ENCODE measurements around the gene ARIH2.

The ARIH2 gene

DNA sequence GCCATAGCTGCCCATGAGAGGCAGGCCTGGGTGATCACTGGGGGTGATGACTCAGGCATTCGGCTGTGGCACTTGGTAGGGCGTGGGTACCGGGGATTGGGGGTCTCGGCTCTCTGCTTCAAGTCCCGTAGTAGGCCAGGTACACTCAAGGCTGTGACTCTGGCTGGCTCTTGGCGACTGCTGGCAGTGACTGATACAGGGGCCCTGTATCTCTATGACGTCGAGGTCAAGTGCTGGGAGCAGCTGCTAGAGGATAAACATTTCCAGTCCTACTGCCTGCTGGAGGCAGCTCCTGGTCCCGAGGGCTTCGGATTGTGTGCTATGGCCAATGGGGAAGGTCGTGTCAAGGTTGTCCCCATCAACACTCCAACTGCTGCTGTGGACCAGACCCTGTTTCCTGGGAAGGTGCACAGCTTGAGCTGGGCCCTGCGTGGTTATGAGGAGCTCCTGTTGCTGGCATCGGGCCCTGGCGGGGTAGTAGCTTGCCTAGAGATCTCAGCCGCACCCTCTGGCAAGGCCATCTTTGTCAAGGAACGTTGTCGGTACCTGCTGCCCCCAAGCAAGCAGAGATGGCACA, 93.9 kb downstream of the ARIH2 start:
- no peak for DNase-seq (ENCODE audit: low read depth)
- no peak for TF ChIP-seq CTCF (conservative IDR thresholded peaks at IDR 0.05; ENCODE audit: low read length)
- H3K4me3 ChIP-seq (ENCODE audit: low read length), result no peak overlapping the region

GRCh38 chr3:49013113-49013737, 94.6 kb downstream of the ARIH2 start:
- no peak for DNase-seq (ENCODE audit: low read depth)
- no peak overlapping the region for H3K4me3 ChIP-seq (ENCODE audit: low read length)
- no peak for TF ChIP-seq CTCF (conservative IDR thresholded peaks at IDR 0.05; ENCODE audit: low read length)

GRCh38 chr3:49013738-49014660, 95.4 kb downstream of the ARIH2 start:
- TF ChIP-seq CTCF (conservative IDR thresholded peaks at IDR 0.05; ENCODE audit: low read length), result peak; percentile 62
- no peak for DNase-seq (ENCODE audit: low read depth)
- H3K4me3 ChIP-seq (ENCODE audit: low read length), result no peak overlapping the region

DNA sequence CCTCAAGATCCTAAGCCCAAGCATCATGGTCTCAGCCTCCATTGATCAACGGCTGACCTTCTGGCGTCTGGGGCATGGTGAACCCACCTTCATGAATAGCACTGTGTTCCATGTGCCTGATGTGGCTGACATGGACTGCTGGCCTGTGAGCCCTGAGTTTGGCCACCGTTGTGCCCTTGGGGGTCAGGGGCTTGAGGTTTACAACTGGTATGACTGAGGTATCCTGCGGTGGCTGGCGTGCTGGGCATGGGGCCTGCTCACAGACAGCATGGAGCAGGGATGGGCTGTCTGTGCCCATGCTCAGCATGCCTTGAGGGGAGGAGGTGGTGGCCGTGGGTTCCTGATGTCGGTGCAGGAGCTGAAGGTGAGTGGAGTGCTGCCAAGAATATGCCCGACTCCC, 96.4 kb downstream of the ARIH2 start:
- DNase-seq (ENCODE audit: low read depth), result no peak
- no peak overlapping the region for H3K4me3 ChIP-seq (ENCODE audit: low read length)
- no peak for TF ChIP-seq CTCF (conservative IDR thresholded peaks at IDR 0.05; ENCODE audit: low read length)

GRCh38 chr3:49015765-49016164, 97.1 kb downstream of the ARIH2 start:
- no peak for DNase-seq (ENCODE audit: low read depth)
- no peak overlapping the region for H3K4me3 ChIP-seq (ENCODE audit: low read length)
- TF ChIP-seq CTCF (conservative IDR thresholded peaks at IDR 0.05; ENCODE audit: low read length), result no peak

DNA sequence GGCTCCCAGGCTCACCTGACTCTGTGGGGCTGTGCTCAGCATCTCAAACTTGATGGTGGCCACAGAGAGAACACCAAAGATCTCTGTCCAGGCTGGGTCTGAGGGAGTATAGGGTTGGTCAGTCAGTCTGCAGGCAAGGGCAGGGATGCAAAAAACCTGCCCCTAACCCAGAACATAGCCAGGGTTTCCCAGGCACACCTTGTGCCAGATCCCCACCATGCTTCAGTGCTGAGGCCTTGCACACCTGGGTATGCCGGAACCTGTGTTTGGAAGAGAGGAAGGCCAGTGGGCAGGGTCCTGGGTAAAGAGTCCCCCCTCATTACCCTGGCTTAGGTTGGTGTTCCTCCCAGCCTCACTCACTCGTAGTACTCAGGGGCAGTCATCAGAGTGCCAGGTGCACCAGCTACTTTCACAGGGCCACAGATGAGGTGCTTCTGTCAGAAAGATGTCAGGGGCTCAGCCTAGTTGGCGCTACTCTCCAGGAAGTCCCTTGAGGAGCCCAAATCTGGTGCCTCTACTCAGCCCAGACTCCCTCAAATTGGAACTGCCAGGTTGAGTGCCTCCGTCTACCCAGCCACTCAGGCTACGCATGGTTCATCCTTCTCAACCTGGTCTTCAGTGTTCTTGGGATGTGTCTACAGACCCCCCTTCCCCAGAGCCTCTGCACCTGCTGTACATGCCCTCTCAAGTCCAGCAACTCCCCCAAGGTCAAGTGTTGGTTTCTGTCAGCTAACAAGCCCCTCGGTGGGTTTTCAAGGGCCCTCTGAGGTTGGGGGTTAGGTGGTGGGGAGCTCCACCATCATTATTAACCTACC, 98.0 kb downstream of the ARIH2 start:
- no peak for DNase-seq (ENCODE audit: low read depth)
- no peak overlapping the region; the same call in 1 of the 2 replicates for H3K4me3 ChIP-seq (ENCODE audit: low read length)
- no peak for TF ChIP-seq CTCF (conservative IDR thresholded peaks at IDR 0.05; ENCODE audit: low read length)

All from AG10803 (cell line).